ENCODE measurements around the gene SBF2. TPM values are rescaled to one million over a fixed set of nuclear protein-coding genes. Genes with fewer than 3 reads are reported as not detected.

Gene SBF2
- total and polyA plus RNA-seq, 3 donors from 2014 or later = 27.8 to 52.8 (median 48.7) TPM

- Histone ChIP-seq H3K27ac (no peak overlapping the region), H3K4me1 (no peaks in the 10 kb centered on the region), H3K36me3 (ENCODE audit: low read depth, missing control alignments) (no peaks in the 10 kb centered on the region), H3K4me3 (no peak overlapping the region), H3K27me3 (no peaks in the 10 kb centered on the region), H3K9me3 (no peaks in the 10 kb centered on the region)
- intact Hi-C loops (cut with DNase I; ENCODE audit: low total_unique reads) = no loop called here
- no peak for DNase-seq
- TF ChIP-seq CTCF (IDR thresholded peaks at IDR 0.05) = no peak
- TF ChIP-seq POLR2A (IDR thresholded peaks at IDR 0.05) = no peak
- WGBS, 2 donors = 83 to 88% methylated on average over 1 of the region's 1 CpG
Measured at GRCh38 chr11:9899676-9900075, 394.3 kb downstream of the SBF2 start.

- H3K27ac ChIP-seq = no peak overlapping the region
- no peaks in the 10 kb centered on the region for H3K27me3 ChIP-seq
- TF ChIP-seq CTCF (IDR thresholded peaks at IDR 0.05) (no peak), POLR2A (IDR thresholded peaks at IDR 0.05) (no peak)
- intact Hi-C loops (cut with DNase I; ENCODE audit: low total_unique reads) = no loop called here
- no peaks in the 10 kb centered on the region for H3K4me1 ChIP-seq
- no peaks in the 10 kb centered on the region for H3K36me3 ChIP-seq (ENCODE audit: low read depth, missing control alignments)
- 90 to 97% methylated on average over 2 of the region's 2 CpGs for WGBS, 2 donors
- H3K4me3 ChIP-seq = no peak overlapping the region
- no peak for DNase-seq
- H3K9me3 ChIP-seq = no peaks in the 10 kb centered on the region
Measured at GRCh38 chr11:9896902-9897301, 397.1 kb downstream of the SBF2 start.

GRCh38 chr11:9895006-9895405 lies 399.0 kb downstream of the SBF2 start:
- no peak overlapping the region for H3K4me3 ChIP-seq
- H3K9me3 ChIP-seq = no peaks in the 10 kb centered on the region
- H3K27me3 ChIP-seq = no peaks in the 10 kb centered on the region
- TF ChIP-seq POLR2A (IDR thresholded peaks at IDR 0.05) (no peak), CTCF (IDR thresholded peaks at IDR 0.05) (no peak)
- no peaks in the 10 kb centered on the region for H3K36me3 ChIP-seq (ENCODE audit: low read depth, missing control alignments)
- DNase-seq = no peak
- H3K4me1 ChIP-seq = no peaks in the 10 kb centered on the region
- intact Hi-C loops (cut with DNase I; ENCODE audit: low total_unique reads) = no loop called here
- whole genome bisulfite sequencing, 2 donors = 71 to 86% methylated on average over 1 of the region's 1 CpG
- no peak overlapping the region for H3K27ac ChIP-seq

GRCh38 chr11:9893474-9893873 lies 400.5 kb downstream of the SBF2 start:
- no peaks in the 10 kb centered on the region for H3K9me3 ChIP-seq
- intact Hi-C loops (cut with DNase I; ENCODE audit: low total_unique reads) = no loop called here
- 83 to 84% methylated on average over 2 of the region's 2 CpGs for WGBS, 2 donors
- H3K27ac ChIP-seq = no peak overlapping the region
- H3K4me3 ChIP-seq = no peak overlapping the region
- no peak for DNase-seq
- H3K4me1 ChIP-seq = no peaks in the 10 kb centered on the region
- no peaks in the 10 kb centered on the region for H3K27me3 ChIP-seq
- no peaks in the 10 kb centered on the region for H3K36me3 ChIP-seq (ENCODE audit: low read depth, missing control alignments)
- TF ChIP-seq POLR2A (IDR thresholded peaks at IDR 0.05) = no peak
- no peak for TF ChIP-seq CTCF (IDR thresholded peaks at IDR 0.05)

- DNase-seq = no peak
- Histone ChIP-seq H3K27ac (no peak overlapping the region), H3K4me3 (no peak overlapping the region), H3K9me3 (no peaks in the 10 kb centered on the region), H3K36me3 (ENCODE audit: low read depth, missing control alignments) (no peaks in the 10 kb centered on the region), H3K27me3 (no peaks in the 10 kb centered on the region), H3K4me1 (no peaks in the 10 kb centered on the region)
- intact Hi-C loops (cut with DNase I; ENCODE audit: low total_unique reads) = no loop called here
- TF ChIP-seq POLR2A (IDR thresholded peaks at IDR 0.05) = no peak
- TF ChIP-seq CTCF (IDR thresholded peaks at IDR 0.05) = no peak
- WGBS, 2 donors = 87 to 90% methylated on average over 1 of the region's 1 CpG
Measured at GRCh38 chr11:9888938-9889337, 405.1 kb downstream of the SBF2 start.
